Measurements from ENCODE around the gene ZNF22.

Gene ZNF22

DNA sequence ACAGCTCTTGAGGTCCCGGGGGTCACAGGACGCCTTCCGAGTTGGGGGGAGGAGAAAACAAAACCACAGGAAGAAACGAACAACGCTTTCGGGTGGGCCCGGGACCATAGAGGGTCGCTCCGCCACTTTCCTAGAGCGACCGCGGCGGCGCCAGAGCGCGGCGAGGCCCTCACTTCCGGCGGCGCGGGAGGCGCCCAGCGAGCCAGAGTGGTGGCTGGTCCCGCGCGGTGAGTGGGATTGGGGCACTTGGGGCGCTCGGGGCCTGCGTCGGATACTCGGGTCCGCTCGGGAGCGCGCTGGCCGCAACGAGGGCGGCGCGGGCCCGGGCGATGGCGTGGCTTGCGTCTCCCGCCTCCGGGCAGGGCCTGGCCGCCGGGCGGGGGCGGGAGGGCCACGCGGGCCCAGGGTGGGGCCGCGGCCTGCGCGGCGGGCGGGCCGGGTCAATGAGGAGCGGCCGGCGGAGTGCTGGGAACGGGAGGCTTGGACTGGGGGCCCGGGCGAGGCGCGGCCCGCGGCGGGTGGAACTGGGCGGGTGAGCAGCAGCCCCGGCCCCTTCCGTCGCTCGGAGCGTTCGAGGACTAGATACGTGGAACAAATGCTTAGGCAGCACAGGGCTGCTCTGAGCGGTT lies at the start of gene ZNF22:
TSS of gene ZNF22 (plus strand) at position 172 of the 629 bp plus-strand sequence. CDS start 2,446 bp downstream, outside the sequence.
- DNase-seq: peak; percentile 78

- no peak for DNase-seq
Observed at GRCh38 chr10:44951576-44952226, 49.0 kb upstream of the ZNF22 start.

GRCh38 chr10:44952779-44953231 lies 47.9 kb upstream of the ZNF22 start:
- DNase-seq: no peak

DNA sequence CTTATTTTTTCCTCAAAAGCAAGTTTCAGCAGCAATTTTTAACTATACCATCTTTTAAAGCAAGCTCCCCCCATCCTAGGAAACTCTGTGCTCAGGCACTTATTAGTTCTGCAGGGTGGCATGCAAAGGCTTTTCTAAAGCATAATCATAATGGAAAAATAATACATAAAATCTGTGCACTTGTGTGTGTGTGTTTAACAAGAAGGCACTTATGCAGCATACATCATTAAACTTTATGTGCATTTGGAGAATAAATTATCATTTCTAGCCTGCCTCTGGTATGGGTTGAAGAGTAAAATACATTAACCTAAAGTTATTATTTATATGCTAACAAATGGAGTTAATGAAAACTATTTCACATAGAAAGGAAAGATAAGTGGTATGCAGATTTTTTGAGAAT lies 46.7 kb upstream of the ZNF22 start:
- DNase-seq: no peak

GRCh38 chr10:44954962-44955361 lies 45.8 kb upstream of the ZNF22 start:
- DNase-seq: no peak

DNA sequence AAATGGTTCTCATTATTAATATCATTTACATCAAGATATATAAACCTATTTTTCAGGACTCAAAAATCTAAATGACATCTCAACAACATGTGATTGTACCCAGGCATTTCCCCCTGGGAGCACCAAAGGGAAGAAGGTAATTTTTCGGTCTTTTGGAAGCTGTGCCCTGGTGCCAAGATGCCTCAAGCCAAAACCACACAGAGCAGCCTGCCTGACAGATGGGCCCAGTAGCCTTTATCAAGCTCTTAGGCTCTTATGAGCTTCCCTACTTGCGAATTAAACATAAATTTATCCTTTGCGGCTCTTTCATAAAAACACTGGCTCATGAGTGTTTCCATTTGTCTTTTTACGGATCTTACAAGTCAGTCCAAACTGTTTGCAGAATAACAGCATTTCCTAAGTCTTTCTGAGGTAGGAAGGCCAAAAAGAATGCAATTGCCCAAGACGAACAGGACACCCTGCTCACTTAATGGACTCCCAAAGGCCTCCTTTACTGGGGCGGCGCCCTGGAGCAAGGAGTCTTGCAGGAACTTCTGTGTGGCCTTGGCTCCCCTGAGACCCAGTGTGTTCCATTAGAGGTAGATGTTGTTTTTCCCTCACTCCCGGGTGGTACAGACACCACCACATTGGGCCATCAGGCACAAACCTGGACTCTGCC lies 45.2 kb upstream of the ZNF22 start:
- no peak for DNase-seq

- DNase-seq: no peak
Observed at GRCh38 chr10:44956226-44956625, 44.5 kb upstream of the ZNF22 start.

DNA sequence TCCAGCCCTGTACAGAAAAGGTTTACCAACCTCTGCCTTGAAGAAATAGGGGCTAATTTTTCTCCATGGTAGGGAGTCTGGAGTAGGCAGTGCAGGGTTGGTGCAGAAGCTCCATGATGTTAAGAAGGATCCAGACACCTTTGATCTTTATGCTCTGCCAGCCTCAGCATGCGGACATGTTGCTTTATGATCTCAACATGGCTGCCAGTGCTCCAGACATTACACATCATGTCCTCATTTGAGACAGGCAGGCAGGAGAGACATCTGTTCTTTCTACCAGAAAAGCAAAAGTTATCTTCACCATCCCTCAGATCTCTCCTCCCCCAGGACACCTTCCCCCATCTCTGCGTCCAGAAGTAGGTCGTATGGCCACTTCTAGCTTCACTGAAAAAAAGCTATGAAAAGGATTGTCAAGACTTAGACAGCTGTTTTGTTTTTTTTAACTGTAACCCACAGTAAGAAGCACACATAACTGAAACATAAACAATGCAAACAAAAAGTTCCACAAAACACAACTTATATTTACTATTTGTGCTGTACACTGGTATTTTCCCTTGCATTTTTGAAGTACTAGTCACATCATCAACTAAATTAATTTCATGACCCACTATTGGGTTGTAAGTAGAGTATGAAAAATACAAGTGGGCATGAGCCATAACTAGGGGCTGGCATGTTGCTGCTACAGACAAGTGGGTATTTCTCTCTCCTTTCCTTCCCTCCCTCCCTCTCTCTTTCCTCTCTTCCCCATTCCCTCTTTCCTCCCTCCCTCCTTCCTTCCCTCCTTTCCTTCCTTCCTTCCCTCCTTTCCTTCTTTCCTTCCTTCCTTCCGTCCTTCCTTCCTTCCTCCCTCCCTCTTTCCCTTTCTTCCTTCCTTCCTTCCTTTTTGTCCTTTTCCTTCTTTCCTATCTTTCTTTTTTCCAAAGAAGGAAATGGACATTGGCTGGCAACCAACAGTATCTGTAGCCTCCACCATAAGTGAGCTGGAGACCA lies 43.7 kb upstream of the ZNF22 start:
- no peak for DNase-seq

DNA sequence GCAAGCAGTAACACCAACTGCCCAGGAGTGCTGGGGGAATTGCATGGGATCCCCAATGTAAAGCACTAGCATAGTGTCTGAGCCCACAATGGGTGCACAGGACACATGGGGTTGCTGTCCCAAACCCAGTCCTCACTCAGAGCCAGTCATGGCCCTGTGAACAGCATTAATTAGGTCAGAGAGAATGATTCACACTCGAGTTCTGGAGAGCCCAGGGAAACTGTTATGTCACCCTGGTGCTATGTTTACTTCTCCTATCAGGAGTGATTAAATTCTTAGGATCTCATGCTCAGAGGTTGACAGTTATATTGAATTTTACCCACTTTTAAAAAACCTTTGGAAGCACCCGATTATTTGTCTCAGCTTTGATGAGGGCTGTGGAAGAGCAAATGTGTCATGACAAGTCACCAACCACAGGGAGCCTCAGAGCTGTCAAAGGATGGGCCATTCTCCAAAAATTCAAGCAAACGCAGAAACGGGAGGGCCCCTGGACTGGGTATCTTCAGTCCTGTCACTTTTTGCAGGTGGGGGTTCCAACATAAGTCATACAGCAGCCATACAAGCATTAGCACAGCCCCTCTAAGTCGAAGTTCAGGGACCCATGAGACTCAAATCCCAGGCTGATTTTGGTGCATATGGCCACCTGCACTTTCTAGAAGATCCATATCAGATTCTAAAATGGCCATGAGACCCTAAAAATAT lies 42.4 kb upstream of the ZNF22 start:
- no peak for DNase-seq

- no peak for DNase-seq
Observed at GRCh38 chr10:44958898-44959246, 41.9 kb upstream of the ZNF22 start.

- peak; percentile 92 for DNase-seq
Observed at GRCh38 chr10:44959247-44960087, 41.3 kb upstream of the ZNF22 start, which contains the start of gene RASSF4. TSS of gene RASSF4 (plus strand) at chr10:44959802. CDS start at chr10:44970203, 10,401 bp downstream.

DNA sequence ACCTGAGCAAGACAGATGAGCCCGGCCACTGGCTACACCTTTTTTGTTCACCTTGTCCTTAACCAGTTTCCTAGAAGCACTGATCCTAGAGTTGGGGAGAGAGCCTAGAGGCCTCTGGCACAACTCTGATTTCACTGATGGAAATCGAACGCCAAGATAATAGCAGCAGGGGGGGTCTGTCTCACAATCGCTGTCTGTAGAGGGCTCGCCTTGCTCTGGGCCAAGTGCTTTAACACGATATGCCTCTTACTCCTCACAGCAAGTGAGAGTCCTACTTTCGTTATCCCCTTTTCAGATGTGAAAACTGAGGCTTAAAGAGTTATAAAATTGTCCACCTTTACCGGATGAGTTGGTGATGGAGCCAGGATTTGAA lies 40.6 kb upstream of the ZNF22 start:
- no peak for DNase-seq

DNA sequence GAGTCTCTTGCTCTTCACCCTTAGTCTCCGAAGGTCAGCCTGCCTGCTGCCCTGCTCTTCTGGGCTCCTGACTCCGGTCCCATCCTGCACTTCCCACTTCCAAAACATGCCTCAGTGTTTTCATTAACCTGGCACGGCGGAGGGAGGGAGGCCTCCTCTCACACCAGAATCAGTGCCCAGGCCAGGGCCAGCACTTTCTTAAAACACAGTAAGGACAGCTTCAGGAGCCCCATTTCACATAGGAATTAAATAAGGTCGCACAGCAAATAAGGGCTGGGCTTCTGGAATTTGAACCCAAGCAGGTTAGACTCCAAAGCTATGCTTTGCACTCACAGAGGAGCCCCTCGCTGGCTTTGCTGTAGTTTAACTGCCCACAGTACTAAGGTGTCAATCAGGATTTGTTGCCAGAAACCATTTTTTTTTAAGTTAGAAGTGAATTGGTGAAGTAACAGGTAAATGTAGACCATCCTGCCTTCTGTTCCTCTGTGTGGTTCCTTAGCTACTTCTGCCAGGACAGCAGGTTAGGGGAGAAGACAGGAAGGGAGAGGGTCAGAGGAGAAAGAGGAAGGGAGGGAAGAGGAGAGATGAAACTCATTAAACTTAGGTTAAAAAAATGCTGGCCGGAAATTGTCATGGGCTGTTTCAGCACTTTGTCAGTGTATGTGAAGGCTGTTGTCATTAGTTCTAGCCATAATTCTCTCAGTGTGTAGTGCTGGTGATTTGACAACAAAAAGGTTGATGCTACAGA lies 40.1 kb upstream of the ZNF22 start:
- DNase-seq: no peak

DNA sequence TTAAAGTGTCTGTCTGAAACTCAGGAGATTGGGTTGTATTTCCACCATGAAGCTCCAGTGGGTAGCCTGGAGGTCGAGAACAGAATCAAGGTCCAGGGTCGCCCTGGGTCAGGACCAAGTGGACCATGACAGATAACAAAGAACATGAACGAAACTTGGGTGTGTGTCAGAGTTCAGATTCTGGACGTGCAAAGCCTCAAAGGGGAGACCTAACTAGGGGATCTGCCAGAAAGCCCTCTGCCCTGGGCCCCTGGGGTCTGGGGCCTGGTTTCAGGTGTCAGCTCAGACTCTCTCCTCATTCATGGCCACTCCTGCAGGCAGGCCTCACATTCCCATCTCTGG lies 39.5 kb upstream of the ZNF22 start:
- DNase-seq: no peak

- no peak for DNase-seq
Observed at GRCh38 chr10:44961931-44962750, 38.6 kb upstream of the ZNF22 start.

DNA sequence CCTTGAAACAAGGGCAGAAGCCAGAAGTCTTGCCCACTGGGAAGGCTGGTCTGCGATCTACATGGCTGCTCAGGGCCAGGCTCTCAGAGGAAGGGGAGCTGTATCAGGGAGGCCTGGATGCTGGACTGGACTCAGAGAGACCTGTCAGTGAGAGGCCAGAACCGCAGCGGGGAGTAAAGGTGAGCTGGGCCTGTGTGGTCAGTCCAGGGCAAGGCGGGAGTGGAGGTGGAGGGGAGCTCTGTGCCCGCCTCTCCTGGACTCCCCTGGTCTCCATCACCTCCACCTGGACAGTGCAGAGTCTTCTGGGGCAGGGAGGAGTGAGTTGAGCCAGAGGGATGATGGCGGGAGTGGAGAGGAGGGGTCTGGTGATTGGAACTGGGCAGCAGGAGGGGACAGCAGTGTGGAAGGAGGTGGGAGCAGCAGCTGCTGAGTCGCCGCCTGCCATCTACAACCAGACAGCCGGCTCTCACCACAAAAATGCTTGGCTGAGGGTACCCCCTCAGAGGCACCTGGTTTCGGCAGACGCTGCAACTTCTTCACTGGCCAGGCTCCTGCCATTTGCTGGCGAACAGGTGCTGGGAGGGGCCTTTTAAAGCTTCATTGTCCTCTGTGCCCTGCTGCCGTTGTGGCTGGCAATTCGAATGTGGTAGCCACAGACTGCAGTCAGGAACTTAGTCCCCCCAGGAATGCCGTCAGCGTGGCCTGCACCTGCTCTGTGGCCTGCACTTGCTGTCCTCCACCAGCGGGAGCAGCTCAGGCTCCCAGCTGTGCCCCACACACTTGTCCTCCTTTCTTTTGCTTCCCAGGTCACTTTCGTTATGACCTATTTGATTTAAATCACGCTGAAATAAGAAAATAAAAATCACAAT lies 37.6 kb upstream of the ZNF22 start:
- DNase-seq: no peak

DNA sequence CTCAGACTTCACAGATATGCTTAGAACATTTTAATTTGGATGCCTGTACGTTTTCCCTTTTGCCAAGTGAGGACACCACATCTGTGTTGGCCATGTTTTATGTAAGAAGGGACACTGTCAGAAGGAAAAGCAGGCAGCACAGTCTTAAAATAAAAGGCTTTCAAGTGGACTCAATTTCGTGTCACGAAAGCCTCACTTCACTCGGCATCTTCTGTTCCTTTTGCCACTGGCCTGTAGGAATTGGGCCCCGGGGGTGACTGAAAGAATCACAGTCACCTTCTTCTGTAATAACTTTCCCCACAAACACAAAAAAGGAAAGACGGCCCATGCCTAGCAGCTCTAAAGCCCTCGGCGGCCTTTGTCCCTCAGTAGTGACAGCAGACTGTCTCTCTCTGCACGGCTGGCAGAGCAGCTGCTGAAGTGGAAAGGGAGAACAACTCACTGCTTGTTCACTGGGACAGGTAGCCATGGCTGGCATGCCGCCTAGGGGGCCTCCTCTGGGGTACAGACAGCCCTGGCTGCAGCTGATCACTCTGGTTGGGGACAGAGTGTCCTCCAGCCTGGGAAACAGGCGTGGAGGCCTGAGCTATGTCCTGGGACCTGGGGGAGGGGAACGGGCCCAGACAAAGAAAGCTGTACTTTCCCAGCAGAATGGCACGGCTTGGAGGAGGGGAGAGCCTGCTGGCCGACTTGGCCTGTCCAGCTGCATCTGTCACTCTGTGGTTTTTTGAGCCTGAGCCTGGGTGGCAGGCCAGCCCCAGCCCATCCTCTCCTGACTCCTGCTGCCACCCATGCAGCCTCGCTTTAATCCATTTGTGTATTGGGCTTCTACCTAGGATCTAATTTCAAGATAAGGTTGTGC lies 36.7 kb upstream of the ZNF22 start:
- DNase-seq: no peak

DNA sequence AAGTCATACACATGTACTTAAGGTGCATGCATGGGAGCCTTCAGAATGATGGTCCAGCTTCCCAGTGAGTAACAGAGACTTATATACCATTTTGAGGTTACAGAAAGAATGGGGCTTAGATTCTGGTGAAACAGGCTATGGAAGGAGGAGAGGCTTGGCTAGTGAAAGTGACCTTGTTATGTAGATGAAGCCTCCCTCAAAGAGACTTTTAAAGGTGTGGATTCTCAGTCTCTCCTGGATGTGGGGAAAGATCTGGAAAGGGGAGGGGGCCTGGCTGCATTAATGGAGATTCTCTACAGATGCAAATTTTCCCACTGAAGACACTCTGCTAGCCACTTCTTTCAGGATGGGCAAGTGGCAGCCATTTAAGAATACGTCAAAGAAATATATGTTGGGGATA lies 35.6 kb upstream of the ZNF22 start:
- DNase-seq: no peak

Data from CD4-positive, alpha-beta T cell treated with Interleukin-17A for 1 hour (primary cell).